Trophoblast cell (in vitro differentiated cells and primary cell): ENCODE results near the gene LGR4.

Experiments
- DNase-seq, 2 donors: peaks; one replicate each; pipeline ENCODE4 v3.0.0-alpha.2; 2016
- H2AFZ ChIP-seq: 2 replicates; pipeline ENCODE4 v1.6.1; 2013; ENCODE audit warnings: low read length, moderate library complexity, mild to moderate bottlenecking; ENCODE audit not compliant: insufficient read depth, poor library complexity
- H2AK5ac ChIP-seq: 2 replicates; pipeline ENCODE4 v1.6.1; 2013; ENCODE audit warnings: mild to moderate bottlenecking, low read length
- H2BK120ac ChIP-seq: 2 replicates; pipeline ENCODE4 v1.6.1; 2013; ENCODE audit warnings: low read length, mild to moderate bottlenecking, moderate library complexity; ENCODE audit not compliant: insufficient read depth, poor library complexity
- H2BK12ac ChIP-seq: 2 replicates; pipeline ENCODE4 v1.6.1; 2013; ENCODE audit warnings: mild to moderate bottlenecking, low read length, moderate library complexity
- H2BK5ac ChIP-seq: 2 replicates; pipeline ENCODE4 v1.6.1; 2013; ENCODE audit warnings: low read length, low read depth, moderate library complexity, mild to moderate bottlenecking; ENCODE audit not compliant: poor library complexity
- H3K14ac ChIP-seq: 2 replicates; pipeline ENCODE4 v1.6.1; 2013; ENCODE audit warnings: mild to moderate bottlenecking, low read length
- H3K18ac ChIP-seq: 2 replicates; pipeline ENCODE4 v1.6.1; 2013; ENCODE audit warnings: mild to moderate bottlenecking, low read length
- H3K23ac ChIP-seq: 2 replicates; pipeline ENCODE4 v1.6.1; 2013; ENCODE audit warnings: low read length
- H3K27ac ChIP-seq: 2 replicates; pipeline ENCODE4 v1.5.1; 2013; ENCODE audit warnings: low read depth, mild to moderate bottlenecking, inconsistent platforms, low read length, moderate library complexity
- H3K27me3 ChIP-seq: 2 replicates; pipeline ENCODE4 v1.6.1; 2013; ENCODE audit warnings: inconsistent platforms, mild to moderate bottlenecking, low read length, moderate library complexity; ENCODE audit not compliant: insufficient read depth
- H3K36me3 ChIP-seq, 2 experiments: 1 replicate in 1 of 2; 2 replicates in 1 of 2; pipeline ENCODE4 v1.6.1; 2013; ENCODE audit warnings: low read length in 2 of 2, mild to moderate bottlenecking in 2 of 2, moderate library complexity in 1 of 2; ENCODE audit not compliant: insufficient read depth in 2 of 2, control insufficient read depth in 1 of 2
- H3K4ac ChIP-seq: 2 replicates; pipeline ENCODE4 v1.6.1; 2013; ENCODE audit warnings: low read depth, mild to moderate bottlenecking, low read length, moderate library complexity
- H3K4me1 ChIP-seq, 2 experiments: 1 replicate in 1 of 2; 2 replicates in 1 of 2; pipeline ENCODE4 v1.6.1; 2013; ENCODE audit warnings: low read length in 2 of 2, mild to moderate bottlenecking in 2 of 2, moderate library complexity in 1 of 2; ENCODE audit not compliant: insufficient read depth in 2 of 2, control insufficient read depth in 1 of 2
- H3K4me2 ChIP-seq: 2 replicates; pipeline ENCODE4 v1.6.1; 2013; ENCODE audit warnings: inconsistent platforms, mild to moderate bottlenecking, low read length, moderate library complexity
- H3K4me3 ChIP-seq: 2 replicates; pipeline ENCODE4 v1.5.1; 2013; ENCODE audit warnings: mild to moderate bottlenecking, low read depth, low read length, inconsistent platforms
- H3K79me1 ChIP-seq: one replicate; pipeline ENCODE4 v1.6.1; 2013; ENCODE audit warnings: low read length
- H3K79me2 ChIP-seq: 2 replicates; pipeline ENCODE4 v1.6.1; 2013; ENCODE audit warnings: low read length, mild to moderate bottlenecking; ENCODE audit not compliant: control insufficient read depth, insufficient read depth, poor library complexity
- H3K9ac ChIP-seq: 2 replicates; pipeline ENCODE4 v1.6.1; 2013; ENCODE audit warnings: mild to moderate bottlenecking, low read length
- H3K9me3 ChIP-seq: 2 replicates; pipeline ENCODE4 v1.6.1; 2013; ENCODE audit warnings: low read depth, mild to moderate bottlenecking, control low read depth, inconsistent platforms, low read length; ENCODE audit not compliant: insufficient read depth
- H4K12ac ChIP-seq: 2 replicates; pipeline ENCODE4 v1.6.1; 2013; ENCODE audit warnings: low read depth, mild to moderate bottlenecking, low read length, moderate library complexity
- H4K8ac ChIP-seq: 2 replicates; pipeline ENCODE4 v1.6.1; 2013; ENCODE audit warnings: low read depth, mild to moderate bottlenecking, low read length, moderate library complexity
- H4K91ac ChIP-seq: one replicate; pipeline ENCODE4 v1.6.1; 2013; ENCODE audit warnings: low read depth, mild to moderate bottlenecking, low read length, moderate library complexity
- WGBS: extraction: QIAGEN DNeasy Blood & Tissue Kit; methylation state at CpG from one replicate; pipeline ENCODE4 v1.1.7; 2013; ENCODE audit warnings: missing lambda C conversion rate; ENCODE audit not compliant: insufficient read length, insufficient coverage; ENCODE audit errors: extremely low coverage; 5-methylcytosine and 5-hydroxymethylcytosine counted together

Gene LGR4

GRCh38 chr11:27331981-27332380 lies 140.6 kb downstream of the LGR4 start:
- Histone ChIP-seq H3K27me3 (no peaks in the 10 kb centered on the region), H2BK5ac (no peak overlapping the region), H4K91ac (no peak overlapping the region), H3K79me1 (peaks cover 4% of the 10 kb centered on the region), H3K4me2 (no peak overlapping the region), H3K9me3 (no peaks in the 10 kb centered on the region), H3K9ac (no peak overlapping the region), H2AK5ac (no peak overlapping the region), H3K4me1 (peaks cover 2% of the 10 kb centered on the region in 2 experiments), H3K14ac (no peak overlapping the region), H3K23ac (no peak overlapping the region), H3K36me3 (no peaks in the 10 kb centered on the region), H2AFZ (no peak overlapping the region), H3K4me3 (no peak overlapping the region), H4K12ac (no peak overlapping the region), H3K27ac (no peak overlapping the region), H3K18ac (no peak overlapping the region), H3K79me2 (no peaks in the 10 kb centered on the region), H4K8ac (no peak overlapping the region), H3K4ac (no peak overlapping the region), H2BK120ac (no peak overlapping the region), H2BK12ac (no peak overlapping the region)
- DNase-seq, result peak; percentile 45 to 78
- no CpG with 5 or more reads among the region's 2 CpGs for WGBS

- Histone ChIP-seq H4K8ac (no peak overlapping the region), H3K27me3 (no peaks in the 10 kb centered on the region), H3K9ac (no peak overlapping the region), H3K18ac (no peak overlapping the region), H3K36me3 (no peaks in the 10 kb centered on the region), H2BK12ac (peak overlapping the region; percentile 50), H3K4me2 (no peak overlapping the region), H2AK5ac (no peak overlapping the region), H4K91ac (no peak overlapping the region), H2AFZ (no peak overlapping the region), H3K4me1 (peaks cover 2% of the 10 kb centered on the region in 2 experiments), H3K9me3 (no peaks in the 10 kb centered on the region), H2BK5ac (no peak overlapping the region), H4K12ac (no peak overlapping the region), H3K4me3 (no peak overlapping the region), H2BK120ac (no peak overlapping the region), H3K23ac (no peak overlapping the region), H3K79me1 (peaks cover 4% of the 10 kb centered on the region), H3K4ac (no peak overlapping the region), H3K14ac (no peak overlapping the region), H3K79me2 (no peaks in the 10 kb centered on the region), H3K27ac (no peak overlapping the region)
- WGBS, result no CpG with 5 or more reads among the region's 1 CpG
- DNase-seq, result no peak
Observed at GRCh38 chr11:27330633-27331270, 141.8 kb downstream of the LGR4 start.

- Histone ChIP-seq H3K23ac (no peak overlapping the region), H3K4ac (no peak overlapping the region), H2BK5ac (no peak overlapping the region), H4K12ac (no peak overlapping the region), H3K9ac (no peak overlapping the region), H3K27ac (no peak overlapping the region), H4K91ac (no peak overlapping the region), H3K79me1 (peaks cover 4% of the 10 kb centered on the region), H3K18ac (no peak overlapping the region), H3K4me3 (no peak overlapping the region), H2AFZ (no peak overlapping the region), H3K27me3 (no peaks in the 10 kb centered on the region), H3K9me3 (no peaks in the 10 kb centered on the region), H3K79me2 (no peaks in the 10 kb centered on the region), H3K14ac (no peak overlapping the region), H2BK120ac (no peak overlapping the region), H2BK12ac (no peak overlapping the region), H2AK5ac (no peak overlapping the region), H3K4me1 (peaks cover 2% of the 10 kb centered on the region in 2 experiments), H3K36me3 (no peaks in the 10 kb centered on the region), H4K8ac (no peak overlapping the region), H3K4me2 (no peak overlapping the region)
- WGBS, result no CpG with 5 or more reads among the region's 4 CpGs
- DNase-seq, result no peak
Observed at GRCh38 chr11:27329867-27330632, 142.5 kb downstream of the LGR4 start.

- peaks cover 2% of the 10 kb centered on the region in 2 experiments for H3K4me1 ChIP-seq
- H3K4me3 ChIP-seq, result no peak overlapping the region
- H3K9ac ChIP-seq, result no peak overlapping the region
- H3K14ac ChIP-seq, result no peak overlapping the region
- H2BK5ac ChIP-seq, result no peak overlapping the region
- H4K12ac ChIP-seq, result no peak overlapping the region
- no peak overlapping the region for H2AFZ ChIP-seq
- H3K23ac ChIP-seq, result no peak overlapping the region
- H2AK5ac ChIP-seq, result no peak overlapping the region
- H4K91ac ChIP-seq, result no peak overlapping the region
- no peaks in the 10 kb centered on the region for H3K27me3 ChIP-seq
- H2BK12ac ChIP-seq, result peak overlapping the region; percentile 90
- no peaks in the 10 kb centered on the region for H3K36me3 ChIP-seq
- no peak overlapping the region for H2BK120ac ChIP-seq
- peak overlapping the region; percentile 51 for H4K8ac ChIP-seq
- H3K79me2 ChIP-seq, result no peaks in the 10 kb centered on the region
- no peak overlapping the region for H3K18ac ChIP-seq
- no peak for DNase-seq
- no peak overlapping the region for H3K4ac ChIP-seq
- H3K4me2 ChIP-seq, result no peak overlapping the region
- no CpG with 5 or more reads among the region's 5 CpGs for WGBS
- peaks cover 4% of the 10 kb centered on the region for H3K79me1 ChIP-seq
- H3K27ac ChIP-seq, result no peak overlapping the region
- H3K9me3 ChIP-seq, result no peaks in the 10 kb centered on the region
Observed at GRCh38 chr11:27328614-27329013, 144.0 kb downstream of the LGR4 start.
